K562 (cell line): ENCODE results near the gene HIKESHI. TPM values are rescaled to one million over a fixed set of nuclear protein-coding genes. Genes with fewer than 3 reads are reported as not detected.
"Not testable (repeated sequence)": the region's sequence is repeated elsewhere in the genome, so short reads cannot be mapped to it uniquely, and the experiment has no call there.

Experiments used
- ATAC-seq: fragments of 200-7000 bp; cut with Tn5 transposase; 3 replicates; pipeline ENCODE4 v1.9.1; 2020; ENCODE audit warnings: moderate library complexity
- BruUV-seq: library from RNA; stranded (reverse); fragments of 400-500 nt; replicated peaks from 2 replicates; lab custom pipeline; 2021; lab: Mats Ljungman, UMichigan
- CTCF ChIA-PET: fragments of 300-600 bp; formaldehyde crosslinking; extraction: SDS; loops from one replicate; lab custom pipeline; 2021; ENCODE audit warnings: low intra/inter-chr PET ratio; lab: Yijun Ruan, JAX
- POLR2A ChIA-PET: fragments of 300-600, 350-650 bp; sonication (Branson Sonifier 250); formaldehyde crosslinking; extraction: SDS; loops from one replicate; lab custom pipeline; 2021; ENCODE audit warnings: antibody characterized with exemption, inconsistent platforms; lab: Yijun Ruan, JAX
- DNase-seq, 4 experiments: peaks; one replicate each; pipeline versions ENCODE4 v3.0.0 to v3.0.0-alpha.2; 2011 to 2018; ENCODE audit warnings: low spot score in 3 of 4, mixed read lengths in 3 of 4; ENCODE audit errors: extremely low read depth in 1 of 4
- FAIRE-seq: peaks from 2 replicates; lab custom pipeline; 2011; peaks lifted over from hg19 to GRCh38; lab: Jason Lieb, UNC
- H2AFZ ChIP-seq: 2 replicates; pipeline ENCODE4 v1.6.0; 2011; ENCODE audit warnings: low read depth, low read length, control low read depth, inconsistent platforms
- H3K27ac ChIP-seq: fragments of 200-600 bp; 3 replicates; pipeline ENCODE4 v1.8.0; 2011; ENCODE audit warnings: low read depth, mild to moderate bottlenecking, control low read depth, inconsistent platforms, low read length, moderate library complexity, mixed read lengths; ENCODE audit errors: extremely low read depth
- H3K27me3 ChIP-seq, 2 experiments: fragments of 300-600 bp in 1 of 2; 2 replicates in 1 of 2; 3 replicates in 1 of 2; pipeline versions ENCODE4 v1.6.0 to v1.8.0; 2011; ENCODE audit warnings: inconsistent platforms in 2 of 2, low read length in 2 of 2, mild to moderate bottlenecking in 1 of 2, mixed read lengths in 1 of 2, moderate library complexity in 1 of 2; ENCODE audit not compliant: control insufficient read depth in 2 of 2, insufficient read depth in 2 of 2
- H3K36me3 ChIP-seq: fragments of 300-600 bp; 3 replicates; pipeline ENCODE4 v1.8.0; 2011; ENCODE audit warnings: mild to moderate bottlenecking, low read length, inconsistent platforms; ENCODE audit not compliant: control insufficient read depth, insufficient read depth
- H3K4me1 ChIP-seq, 2 experiments: fragments of 200-600 bp in 1 of 2; replicated peaks in 1 of 2; 2 replicates in 1 of 2; 3 replicates in 1 of 2; pipeline versions ENCODE4 v1.5.1 to v1.8.0; 2011; ENCODE audit warnings: inconsistent platforms in 2 of 2, low read length in 2 of 2, mild to moderate bottlenecking in 1 of 2, mixed read lengths in 1 of 2, moderate library complexity in 1 of 2; ENCODE audit not compliant: control insufficient read depth in 2 of 2, insufficient read depth in 2 of 2
- H3K4me2 ChIP-seq: 2 replicates; pipeline ENCODE4 v1.6.1; 2011; ENCODE audit warnings: low read length, control low read depth, inconsistent platforms, mixed read lengths; ENCODE audit not compliant: insufficient read depth
- H3K4me3 ChIP-seq: fragments of 200-600 bp; sonication (generic), shearing (Covaris generic); 2 replicates; pipeline ENCODE4 v1.5.1; 2016; ENCODE audit warnings: control low read depth, inconsistent platforms
- H3K79me2 ChIP-seq: fragments of 200-600 bp; 3 replicates; pipeline ENCODE4 v1.8.0; 2011; ENCODE audit warnings: low read length, inconsistent platforms; ENCODE audit not compliant: control insufficient read depth, insufficient read depth
- H3K9ac ChIP-seq, 2 experiments: 2 replicates each; pipeline versions ENCODE4 v1.6.0 to v1.6.1; 2011; ENCODE audit warnings: low read depth in 2 of 2, low read length in 2 of 2, control low read depth in 1 of 2, inconsistent platforms in 1 of 2, mild to moderate bottlenecking in 1 of 2, mixed read lengths in 1 of 2; ENCODE audit not compliant: insufficient read depth in 1 of 2
- H3K9me1 ChIP-seq: one replicate; pipeline ENCODE4 v1.6.0; 2011; ENCODE audit warnings: inconsistent platforms, mild to moderate bottlenecking, low read length, moderate library complexity; ENCODE audit not compliant: control insufficient read depth, insufficient read depth
- H3K9me3 ChIP-seq: replicated peaks from 2 replicates; pipeline ENCODE4 v1.5.1; 2011; ENCODE audit warnings: low read depth, low read length, inconsistent platforms; ENCODE audit not compliant: control insufficient read depth, insufficient read depth
- H4K20me1 ChIP-seq: replicated peaks from 2 replicates; pipeline ENCODE4 v1.6.1; 2011; ENCODE audit warnings: low read length, inconsistent platforms, mixed read lengths; ENCODE audit not compliant: control insufficient read depth, insufficient read depth
- BCOR ChIP-seq: fragments of 450-650 bp; IDR thresholded peaks from 2 replicates; pipeline ENCODE4 v1.6.1; 2016
- C11orf30 ChIP-seq: fragments of 450-650 bp; IDR thresholded peaks from 2 replicates; pipeline ENCODE4 v1.6.1; 2016; ENCODE audit warnings: low read depth, mild to moderate bottlenecking
- CSDE1 ChIP-seq, 2 experiments: fragments of 450-650 bp; IDR thresholded peaks; 2 replicates each; pipeline ENCODE4 v1.6.1; 2016; ENCODE audit warnings: mild to moderate bottlenecking in 1 of 2
- E4F1 ChIP-seq: fragments of 250-450 bp; sonication (Bioruptor Pico); IDR thresholded peaks from 2 replicates; pipeline ENCODE4 v1.5.0; 2021; ENCODE audit warnings: mild to moderate bottlenecking, borderline replicate concordance
- HIVEP1 ChIP-seq: fragments of 250-450 bp; sonication (Bioruptor Pico); IDR thresholded peaks from 2 replicates; pipeline ENCODE4 v1.4.0; 2020; ENCODE audit warnings: mild to moderate bottlenecking
- MAFF ChIP-seq: IDR thresholded peaks from 2 replicates; pipeline ENCODE4 v1.6.1; 2012; ENCODE audit warnings: low read length, improper control_type of control experiment
- MAFK ChIP-seq: IDR thresholded peaks from 2 replicates; pipeline ENCODE4 v1.6.1; 2011; ENCODE audit warnings: low read length, improper control_type of control experiment
- MIER1 ChIP-seq: fragments of 450-650 bp; IDR thresholded peaks from 2 replicates; pipeline ENCODE4 v1.6.1; 2016; ENCODE audit warnings: antibody characterized with exemption, mild to moderate bottlenecking, low read depth
- SUPT5H ChIP-seq: fragments of 450-650 bp; IDR thresholded peaks from 2 replicates; pipeline ENCODE4 v1.6.1; 2016
- ZNF316 ChIP-seq: fragments of 450-650 bp; IDR thresholded peaks from 2 replicates; pipeline ENCODE4 v1.6.1; 2016
- WGBS: fragments of 100-300 bp; shearing (Covaris generic); methylation state at CpG from one replicate; pipeline ENCODE4 v1.1.6; 2016; ENCODE audit warnings: low coverage, mixed read lengths; ENCODE audit not compliant: insufficient coverage; ENCODE audit errors: missing lambda C conversion rate; 5-methylcytosine and 5-hydroxymethylcytosine counted together
- in situ Hi-C: fragments of 300-500 bp; cut with MboI; formaldehyde crosslinking; loops from 4 replicates; pipeline ENCODE4 v1.15.0; 2018; ENCODE audit warnings: inconsistent platforms, mixed read lengths
- intact Hi-C: fragments of 100-400 bp; cut with micrococcal nuclease; formaldehyde crosslinking; loops from 2 replicates; pipeline ENCODE4 v1.14.2; 2022
- polyA plus RNA-seq, 8 experiments: library from polyadenylated mRNA; depleted of rRNA in 4 of 8; stranded (reverse) in 5 of 8; unstranded in 3 of 8; fragments of >200 nt; fragmentation: Nextera tagmentation in 2 of 8; fragmentation: Illumina TruSeq in 1 of 8; extraction: Ambion mirVana in 2 of 8; extraction: Trizol in 1 of 8; gene quantifications; 2 replicates each; pipeline versions ENCODE4 v1.2.1 to v1.2.3, GENCODE V29; 2011 to 2014; ENCODE audit warnings: inconsistent platforms in 1 of 8, missing spikeins in 1 of 8
- total RNA-seq, 7 experiments: library from RNA; depleted of rRNA in 6 of 7; stranded (reverse); fragments of >200 nt in 6 of 7; fragmentation: Illumina TruSeq in 2 of 7; extraction: Trizol in 2 of 7; gene quantifications; 2 replicates each; pipeline versions ENCODE4 v1.2.1 to v1.2.3, GENCODE V29; 2011 to 2021; ENCODE audit warnings: low replicate concordance in 1 of 7

HIKESHI gene
- total and polyA plus RNA-seq, 9 of the 15 experiments (the other 6 are each of a cell fraction or from before 2014, with no cell fraction given) = 33.2 to 196 (median 62.7) TPM

GRCh38 chr11:86308710-86309109 lies 6.7 kb downstream of the HIKESHI start:
- H3K79me2 ChIP-seq = peaks cover 17% of the 10 kb centered on the region
- not testable (repeated sequence) for H4K20me1 ChIP-seq
- 0 out of 2 replicates have a peak, but pooled peaks have one; percentile 14 for TF ChIP-seq BCOR
- TF ChIP-seq, all 486 proteins: peak for 1; not testable (repeated sequence) for 485
- H3K9ac ChIP-seq, FAIRE-seq, H3K4me1 ChIP-seq, POLR2A ChIA-PET, intact Hi-C loops, H3K9me1 ChIP-seq, H3K4me2 ChIP-seq, H3K27ac ChIP-seq, BruUV-seq, H3K4me3 ChIP-seq, in situ Hi-C loops, CTCF ChIA-PET, H3K9me3 ChIP-seq, DNase-seq, ATAC-seq, H2AFZ ChIP-seq, H3K27me3 ChIP-seq: not testable (repeated sequence)
- peaks cover 14% of the 10 kb centered on the region for H3K36me3 ChIP-seq
- no CpG with 5 or more reads among the region's 4 CpGs for WGBS

- no peak overlapping the region for H3K9ac ChIP-seq
- no peak for ATAC-seq
- ChIA-PET CTCF (no interaction called here), POLR2A (no interaction called here)
- no peak for DNase-seq
- no peak overlapping the region for H3K27ac ChIP-seq
- peaks cover 14% of the 10 kb centered on the region for H3K36me3 ChIP-seq
- no peaks in the 10 kb centered on the region for H4K20me1 ChIP-seq
- in situ Hi-C loops (no loop called here), intact Hi-C loops (no loop called here)
- no peaks in the 10 kb centered on the region for H3K9me1 ChIP-seq
- H3K4me3 ChIP-seq = no peak overlapping the region
- WGBS = 85% methylated on average over 2 of the region's 2 CpGs
- no TSS peak for BruUV-seq
- no peaks in the 10 kb centered on the region for H3K27me3 ChIP-seq
- no peak for FAIRE-seq
- no peaks in the 10 kb centered on the region for H3K9me3 ChIP-seq
- no peak overlapping the region for H3K4me2 ChIP-seq
- peaks cover 16% of the 10 kb centered on the region; the same call in 1 of the 3 replicates for H3K79me2 ChIP-seq
- no peak overlapping the region for H2AFZ ChIP-seq
- no peak for TF ChIP-seq MIER1
- no peak for TF ChIP-seq E4F1 (CRISPR knock-in tag)
- peak; percentile 86 for TF ChIP-seq ZNF316
- peak; percentile 44 for TF ChIP-seq MAFK
- TF ChIP-seq HIVEP1 (CRISPR knock-in tag) = no peak
- peak; percentile 55 for TF ChIP-seq MAFF
- peak; percentile 57; the same call in 1 of the 2 replicates for TF ChIP-seq C11orf30
- no peak for TF ChIP-seq SUPT5H
- no peak for TF ChIP-seq CSDE1 (IDR thresholded peaks at IDR 0.05)
- no peaks in the 10 kb centered on the region for H3K4me1 ChIP-seq
These were observed 11.8 kb downstream of the HIKESHI start for GRCh38 chr11:86313793-86314192.
